Fibroblast of the aortic adventitia (primary cell): ENCODE measurements around the gene BRI3. TPM values are rescaled to one million over a fixed set of nuclear protein-coding genes. Genes with fewer than 3 reads are reported as not detected.

ENCODE experiments used
- DNase-seq: peaks from one replicate; pipeline ENCODE4 v3.0.0-alpha.2; 2010; ENCODE audit warnings: low read depth
- H3K4me3 ChIP-seq: 2 replicates; pipeline ENCODE4 v1.5.1; 2011; ENCODE audit warnings: low read depth, mild to moderate bottlenecking, control low read depth, low read length, moderate library complexity
- total RNA-seq: library from RNA; depleted of rRNA; stranded (reverse); fragments of >200 nt; gene quantifications from 2 replicates; pipeline ENCODE4 v1.2.3, GENCODE V29; 2012; ENCODE audit warnings: low replicate concordance
- TF ChIP-seq, protein P1 (sequence below): IDR thresholded peaks from 2 replicates; pipeline ENCODE4 v1.5.1; 2011; ENCODE audit warnings: mild to moderate bottlenecking, low read length, control low read depth, inconsistent platforms; ENCODE audit not compliant: insufficient read depth

Gene BRI3
- total RNA-seq, 1 donor: 105 TPM

DNA sequence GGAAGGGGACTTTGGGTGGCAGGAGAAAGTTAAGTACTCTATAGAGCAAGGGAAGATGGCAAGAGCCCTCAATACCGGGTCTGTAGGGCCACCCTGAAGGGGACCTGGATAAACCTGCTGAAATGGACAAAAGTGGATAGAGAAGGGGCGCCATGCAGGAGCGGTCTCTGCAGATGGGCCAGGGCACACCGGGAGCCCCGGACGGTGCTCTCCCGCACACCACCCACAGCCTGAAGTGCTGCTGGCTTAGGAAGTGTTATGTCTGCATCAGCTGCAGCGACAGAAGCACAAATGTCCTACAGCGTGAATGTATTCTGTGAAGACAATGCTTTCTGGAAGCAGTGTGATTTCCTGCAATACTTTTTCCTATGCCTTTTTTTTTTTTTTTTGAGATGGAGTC is 37.7 kb downstream of the BRI3 start:
- DNase-seq: no peak
- TF ChIP-seq, protein P1, sequence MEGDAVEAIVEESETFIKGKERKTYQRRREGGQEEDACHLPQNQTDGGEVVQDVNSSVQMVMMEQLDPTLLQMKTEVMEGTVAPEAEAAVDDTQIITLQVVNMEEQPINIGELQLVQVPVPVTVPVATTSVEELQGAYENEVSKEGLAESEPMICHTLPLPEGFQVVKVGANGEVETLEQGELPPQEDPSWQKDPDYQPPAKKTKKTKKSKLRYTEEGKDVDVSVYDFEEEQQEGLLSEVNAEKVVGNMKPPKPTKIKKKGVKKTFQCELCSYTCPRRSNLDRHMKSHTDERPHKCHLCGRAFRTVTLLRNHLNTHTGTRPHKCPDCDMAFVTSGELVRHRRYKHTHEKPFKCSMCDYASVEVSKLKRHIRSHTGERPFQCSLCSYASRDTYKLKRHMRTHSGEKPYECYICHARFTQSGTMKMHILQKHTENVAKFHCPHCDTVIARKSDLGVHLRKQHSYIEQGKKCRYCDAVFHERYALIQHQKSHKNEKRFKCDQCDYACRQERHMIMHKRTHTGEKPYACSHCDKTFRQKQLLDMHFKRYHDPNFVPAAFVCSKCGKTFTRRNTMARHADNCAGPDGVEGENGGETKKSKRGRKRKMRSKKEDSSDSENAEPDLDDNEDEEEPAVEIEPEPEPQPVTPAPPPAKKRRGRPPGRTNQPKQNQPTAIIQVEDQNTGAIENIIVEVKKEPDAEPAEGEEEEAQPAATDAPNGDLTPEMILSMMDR: no peak
- H3K4me3 ChIP-seq: no peak overlapping the region

DNA sequence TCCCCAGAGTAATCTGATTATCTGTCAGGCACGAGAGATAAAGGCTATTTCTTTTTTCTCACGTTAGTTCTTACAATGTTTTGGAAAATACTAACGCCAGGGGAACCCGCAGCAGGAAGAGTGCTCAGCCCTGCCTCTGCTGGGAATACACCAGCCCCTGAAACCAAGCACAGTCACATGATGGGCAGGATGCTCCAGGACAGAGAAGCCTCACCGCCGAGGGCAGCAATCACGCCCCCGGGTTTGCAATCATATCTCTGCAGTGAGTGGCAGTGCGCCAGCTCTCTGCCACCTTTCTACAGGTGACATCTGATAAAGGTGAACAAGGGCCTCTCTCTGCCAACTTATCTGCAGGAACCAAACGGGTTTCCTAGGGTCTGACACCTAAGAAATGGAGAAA is 39.8 kb downstream of the BRI3 start:
- no peak overlapping the region for H3K4me3 ChIP-seq
- TF ChIP-seq, protein P1: no peak
- no peak for DNase-seq

DNA sequence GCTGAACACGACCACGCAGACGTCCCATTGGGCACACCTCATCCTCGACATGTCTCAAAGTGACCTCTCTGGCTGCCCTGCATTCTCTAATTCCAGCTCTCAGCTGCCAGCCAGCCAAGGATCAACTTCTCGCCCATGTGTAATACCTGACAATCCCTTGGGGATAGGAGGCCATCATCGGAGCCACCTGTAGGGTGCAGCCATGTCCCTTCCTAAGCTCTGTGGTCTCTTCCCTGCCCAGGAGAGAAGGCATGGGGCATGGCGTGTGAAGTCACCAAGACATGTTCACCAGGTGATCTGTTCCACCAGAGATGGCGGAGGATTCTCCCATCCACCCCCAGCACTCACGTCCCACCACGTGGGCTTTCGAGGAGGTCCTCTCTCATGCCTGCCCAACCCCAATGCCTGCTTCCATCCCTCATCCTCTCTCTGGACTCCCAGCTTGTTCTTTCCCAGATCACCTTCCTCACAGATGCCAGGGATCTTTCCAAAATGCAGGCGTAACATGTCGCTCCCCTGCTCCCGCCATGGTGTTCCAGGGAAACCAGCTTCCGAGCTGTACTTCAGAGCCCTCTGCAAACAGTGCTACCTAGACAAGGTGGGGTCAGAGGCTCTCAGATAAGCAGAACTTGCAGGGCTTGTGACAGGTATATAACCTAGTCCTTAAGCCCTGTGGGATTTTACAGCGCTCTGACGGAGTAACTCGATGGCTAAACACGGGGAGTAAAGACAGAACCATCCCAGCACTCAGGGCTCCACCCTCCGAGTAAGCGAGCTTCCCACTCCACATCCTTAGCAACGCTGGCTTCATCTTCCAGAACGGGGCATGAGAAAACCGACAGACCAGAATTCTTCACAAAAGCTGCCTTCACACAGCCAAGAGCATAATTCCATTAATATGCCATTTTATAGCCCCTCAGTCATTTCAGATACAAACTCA is 41.1 kb downstream of the BRI3 start:
- H3K4me3 ChIP-seq: no peak overlapping the region
- no peak for DNase-seq
- TF ChIP-seq, protein P1: no peak

DNA sequence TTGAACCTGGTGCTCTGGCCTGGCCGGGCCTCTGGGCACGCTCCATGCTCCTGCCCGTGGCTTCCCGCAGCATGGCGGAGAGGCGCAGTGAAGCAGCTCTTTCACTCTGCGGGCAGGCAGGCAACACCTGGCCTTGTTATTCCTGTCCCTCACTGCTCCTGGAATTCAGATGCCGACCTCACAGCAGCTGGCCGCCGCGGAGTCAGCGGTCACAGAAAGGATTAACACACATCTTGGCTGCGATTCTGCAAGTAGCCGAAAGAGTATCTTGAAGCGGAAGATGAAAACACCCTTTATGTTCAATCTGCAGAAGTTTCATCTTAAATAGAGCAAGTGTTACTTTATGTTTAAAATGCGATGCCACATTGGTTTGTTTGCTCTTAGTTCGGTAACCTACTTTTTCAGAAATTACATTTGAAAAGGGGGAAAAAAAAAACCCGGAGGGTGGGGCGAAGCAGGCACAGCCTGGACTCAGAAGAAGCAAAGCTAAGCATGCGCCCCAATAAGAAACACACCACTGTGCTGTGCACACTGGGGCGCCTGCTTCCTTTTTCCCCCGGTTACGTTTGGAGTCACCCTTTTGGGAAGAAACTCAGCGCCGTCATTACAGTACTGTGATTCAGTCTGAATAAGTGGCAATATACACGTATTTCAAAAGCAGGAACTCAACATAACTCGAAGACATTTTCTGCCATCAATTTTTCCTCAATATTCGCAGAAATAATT is 42.3 kb downstream of the BRI3 start:
- TF ChIP-seq, protein P1: no peak
- peak; percentile 18 for DNase-seq
- H3K4me3 ChIP-seq: no peak overlapping the region

DNA sequence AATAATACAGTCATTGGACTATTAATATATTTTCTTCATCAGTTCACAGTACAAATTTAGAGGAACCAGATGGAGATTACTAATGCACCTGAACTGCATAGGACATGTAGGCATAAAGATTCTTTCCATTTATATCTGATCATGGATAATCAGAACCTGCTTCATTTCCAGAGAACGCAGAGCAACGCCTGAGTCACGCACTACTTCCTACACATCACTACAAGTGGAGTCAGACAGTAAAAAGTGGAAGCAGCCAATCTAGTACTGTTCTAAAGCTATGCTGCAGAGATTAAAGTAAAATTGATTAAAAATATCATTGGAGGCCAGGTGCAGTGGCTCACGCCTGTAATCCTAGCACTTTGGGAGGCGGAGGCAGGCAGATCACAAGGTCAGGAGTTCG is 43.3 kb downstream of the BRI3 start:
- DNase-seq: no peak
- H3K4me3 ChIP-seq: no peak overlapping the region
- TF ChIP-seq, protein P1: no peak

DNA sequence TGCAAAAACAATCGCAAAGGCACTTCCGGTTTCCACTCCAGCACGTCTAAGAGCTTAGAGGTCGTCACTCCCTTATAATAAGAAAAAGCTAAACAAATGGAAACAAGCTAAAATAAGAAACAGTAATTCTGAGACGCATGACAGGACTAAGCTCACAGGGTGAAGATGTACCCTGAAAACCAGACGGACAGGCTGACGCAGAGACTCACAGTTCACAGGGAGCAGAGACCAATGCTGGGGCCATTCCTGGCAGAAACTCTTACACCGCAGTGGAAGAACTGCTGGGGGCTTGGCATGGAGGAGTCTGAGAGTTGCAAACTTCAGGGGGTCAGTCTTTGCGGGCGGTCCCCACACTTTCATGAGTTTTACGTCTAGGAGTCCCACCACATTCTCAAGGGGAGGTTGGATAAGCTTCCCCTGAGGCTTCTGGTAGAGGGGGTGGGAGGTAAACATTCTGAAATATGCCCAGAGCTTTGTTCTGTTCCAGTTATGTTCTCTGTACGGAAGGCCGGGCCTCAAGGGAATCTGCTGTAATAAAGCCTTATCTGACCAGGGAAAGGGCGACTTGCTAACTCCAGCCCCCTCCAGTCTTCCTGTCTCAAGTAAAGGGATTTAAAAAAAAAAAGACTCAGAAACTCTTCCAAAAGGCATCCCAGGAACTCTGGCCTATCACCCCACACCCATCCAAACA is 47.8 kb downstream of the BRI3 start:
- TF ChIP-seq, protein P1: no peak
- DNase-seq: peak; percentile 58

More for the DNA sequence above, 47.8 kb downstream of the BRI3 start:
- H3K4me3 ChIP-seq: no peak overlapping the region
